ENCODE measurements around the gene AZU1.

Gene AZU1

DNA sequence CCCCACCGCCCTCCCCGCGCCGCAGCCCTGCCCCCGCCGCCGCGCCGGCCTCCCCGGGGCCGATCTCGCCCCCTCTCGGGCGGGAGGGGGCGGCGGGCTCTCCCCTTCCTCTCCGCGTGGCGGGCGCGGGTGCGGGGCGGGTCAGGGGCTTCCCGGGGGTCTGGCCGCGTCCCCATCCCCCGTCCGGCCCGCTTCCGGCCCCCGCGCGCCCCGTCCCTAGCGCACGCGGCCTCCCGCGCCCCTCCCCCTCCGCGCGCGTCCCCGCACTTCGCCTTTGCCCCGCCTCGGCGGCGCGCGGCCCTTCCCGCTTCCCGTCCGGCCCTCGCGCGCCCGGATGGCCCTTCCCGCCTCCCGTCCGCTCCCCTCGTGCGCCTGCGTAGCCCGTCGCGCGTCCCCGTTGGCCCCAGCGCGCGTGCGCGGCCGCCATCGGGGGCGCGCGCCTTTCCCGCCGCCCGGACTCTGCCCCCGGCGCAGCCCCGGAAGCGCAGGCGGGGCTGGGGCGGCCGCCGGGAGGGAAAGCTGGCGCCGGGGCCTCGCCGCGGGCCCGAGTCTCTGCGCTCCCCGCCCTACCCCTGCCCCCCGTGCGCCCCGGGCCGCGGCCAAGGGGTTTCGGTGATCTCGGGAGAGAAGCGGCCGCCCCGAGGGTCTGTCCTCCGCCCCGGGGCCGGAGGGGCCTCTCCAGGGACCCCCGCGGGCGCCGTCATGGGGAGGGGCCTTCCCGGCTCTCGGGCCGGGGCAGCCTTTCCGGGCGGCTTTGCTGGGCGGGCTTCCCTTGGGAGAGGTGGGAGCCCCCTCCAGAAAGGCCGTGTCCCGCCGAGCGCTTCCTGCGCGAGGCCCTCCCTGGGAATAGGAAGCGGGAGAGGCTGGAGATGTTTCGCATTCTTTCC lies 29.9 kb upstream of the AZU1 start:
- peak; percentile 80 for DNase-seq

DNA sequence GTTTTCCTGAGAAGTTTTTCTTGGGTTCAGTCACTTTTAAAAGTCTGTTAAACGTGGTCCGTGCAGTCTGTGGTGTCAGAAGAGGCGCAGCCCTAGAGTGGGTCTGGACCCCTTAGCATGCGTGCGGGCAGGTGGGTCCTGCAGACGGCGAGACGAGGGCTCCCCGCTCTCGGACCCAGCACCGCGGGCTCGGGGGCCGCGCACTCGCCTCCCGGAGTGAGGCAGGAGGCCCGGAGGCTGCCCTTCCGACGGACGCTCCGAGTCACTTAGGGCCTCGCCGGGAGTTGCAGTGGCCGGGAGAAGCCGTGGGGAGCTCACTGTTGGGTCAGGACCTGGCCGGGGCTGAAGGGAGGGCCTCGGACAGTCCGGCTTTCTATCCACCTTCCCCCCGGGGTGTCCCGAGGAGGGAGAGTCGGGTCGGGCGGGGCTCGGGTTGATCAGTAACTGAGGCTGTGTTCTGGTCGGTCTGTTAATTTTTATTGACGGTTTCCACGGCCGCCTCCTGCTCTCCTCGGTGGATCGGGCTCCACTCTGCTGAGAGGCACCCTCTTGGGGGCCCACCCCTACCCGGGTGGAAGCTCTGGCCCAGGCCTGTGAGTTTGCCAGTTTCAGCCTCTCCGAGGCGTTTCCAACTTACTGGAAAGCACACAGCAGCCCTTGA lies 29.1 kb upstream of the AZU1 start:
- no peak for DNase-seq

DNA sequence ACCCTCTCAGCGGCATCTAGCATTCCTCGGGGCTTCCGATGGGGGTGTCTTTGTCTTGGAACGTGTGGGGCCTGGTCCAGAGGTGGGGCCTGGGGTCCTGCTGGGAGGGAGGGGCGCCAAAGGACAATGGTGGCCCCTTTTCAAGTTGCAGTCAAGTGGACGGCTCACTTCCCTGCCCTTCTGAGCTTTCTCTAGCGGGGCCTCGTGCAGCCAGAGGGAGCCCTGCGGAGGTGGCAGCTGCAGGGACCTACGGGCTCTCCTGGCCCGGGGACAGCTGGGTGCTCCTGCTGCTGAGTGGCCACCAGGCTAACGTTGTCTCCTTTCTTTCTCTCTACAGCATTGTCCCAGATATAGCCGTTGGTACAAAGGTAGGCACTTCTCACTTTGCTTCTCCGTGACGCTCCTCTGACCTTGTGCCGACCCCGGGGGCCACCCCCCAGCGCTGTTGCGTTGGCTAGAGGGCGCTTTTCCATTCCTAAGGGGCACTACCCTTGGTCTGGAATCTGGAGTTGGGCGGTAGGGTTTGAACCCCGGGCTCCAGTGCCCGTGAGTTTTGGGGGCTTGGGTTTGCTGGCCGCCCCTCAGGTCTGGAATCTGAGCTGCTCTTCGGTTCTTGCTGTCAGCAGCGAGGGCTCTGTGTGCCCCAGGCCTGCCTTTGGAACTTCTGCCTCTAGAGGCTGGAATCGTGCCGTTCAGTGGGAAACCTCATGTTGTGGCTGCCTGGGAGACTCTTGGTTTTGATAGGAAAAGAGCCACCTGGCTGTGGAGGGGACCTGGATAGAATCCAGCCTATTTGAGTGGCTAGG lies 28.4 kb upstream of the AZU1 start:
- no peak for DNase-seq

DNA sequence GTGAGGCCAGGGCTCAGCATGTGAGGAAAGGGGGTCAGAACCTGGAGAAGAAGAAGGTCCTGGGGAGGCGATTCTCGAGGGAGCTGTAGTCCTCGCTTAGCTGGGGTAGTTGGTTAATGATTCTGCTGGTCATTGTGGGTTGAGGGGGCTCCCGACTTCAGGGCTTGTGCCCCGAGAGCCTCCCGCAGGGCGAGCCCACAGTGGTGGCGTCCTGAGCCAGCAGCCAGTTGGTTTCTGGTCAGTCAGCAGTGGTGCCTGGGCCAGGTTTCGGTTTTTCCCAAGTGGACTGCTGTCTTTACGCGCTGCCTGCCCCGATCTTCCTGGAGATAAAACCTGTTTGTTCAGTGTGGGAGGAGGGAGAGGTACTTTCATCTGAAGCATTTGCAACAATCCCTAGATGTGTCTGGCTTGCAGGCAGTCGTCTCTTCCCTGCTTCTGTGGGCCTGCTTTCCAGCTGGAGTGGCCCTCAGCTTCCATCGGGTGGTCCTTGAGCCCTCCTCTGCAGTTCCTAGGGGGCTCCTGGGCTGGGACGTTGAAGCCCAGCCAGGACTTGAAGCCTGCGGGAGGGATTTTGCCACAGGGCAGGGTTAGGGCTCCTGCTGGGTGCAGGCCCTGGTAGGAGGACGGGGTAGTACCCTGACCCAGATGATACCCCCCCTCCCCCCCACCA lies 27.1 kb upstream of the AZU1 start:
- no peak for DNase-seq

DNA sequence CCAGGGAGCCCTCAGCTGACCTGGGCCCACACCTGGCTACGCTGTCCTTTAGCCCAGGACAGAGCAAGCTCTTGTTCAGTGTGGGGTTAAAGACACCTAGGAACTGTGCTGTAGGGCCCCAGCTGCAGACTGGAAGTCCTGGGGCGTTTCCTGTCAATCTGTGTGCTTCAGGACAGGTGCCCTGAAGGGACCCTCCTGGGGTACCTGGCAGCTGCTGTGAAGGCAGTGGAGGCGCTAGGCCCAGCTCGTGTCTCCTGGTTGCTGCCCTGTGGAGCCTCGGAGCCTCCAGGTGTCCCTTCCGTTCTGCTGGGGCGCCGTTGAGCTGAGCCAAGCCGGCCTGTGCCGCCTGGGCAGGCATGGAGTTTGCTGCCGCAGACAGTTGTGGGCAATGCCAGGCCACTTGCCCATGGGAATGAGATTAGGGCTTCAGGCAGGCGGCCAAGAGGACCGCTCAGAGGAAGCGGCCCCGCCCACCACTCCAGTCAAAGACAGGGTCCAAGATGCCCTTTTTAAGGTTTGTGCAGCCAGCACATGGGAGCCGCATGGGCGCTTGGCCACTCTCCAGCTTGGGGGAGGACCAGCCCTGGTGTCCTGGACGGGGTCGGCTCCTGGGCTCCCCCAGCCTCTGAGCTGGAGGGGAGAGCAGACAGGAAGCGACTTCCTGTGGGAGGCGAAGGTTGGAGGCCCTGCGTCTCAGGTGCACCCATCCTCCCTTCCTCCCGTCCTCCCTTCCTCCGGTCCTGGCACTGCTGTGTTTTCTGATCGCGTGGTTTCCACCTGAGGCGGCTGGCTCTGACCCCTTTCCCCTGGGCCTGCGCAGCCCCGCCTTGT lies 26.4 kb upstream of the AZU1 start:
- no peak for DNase-seq

DNA sequence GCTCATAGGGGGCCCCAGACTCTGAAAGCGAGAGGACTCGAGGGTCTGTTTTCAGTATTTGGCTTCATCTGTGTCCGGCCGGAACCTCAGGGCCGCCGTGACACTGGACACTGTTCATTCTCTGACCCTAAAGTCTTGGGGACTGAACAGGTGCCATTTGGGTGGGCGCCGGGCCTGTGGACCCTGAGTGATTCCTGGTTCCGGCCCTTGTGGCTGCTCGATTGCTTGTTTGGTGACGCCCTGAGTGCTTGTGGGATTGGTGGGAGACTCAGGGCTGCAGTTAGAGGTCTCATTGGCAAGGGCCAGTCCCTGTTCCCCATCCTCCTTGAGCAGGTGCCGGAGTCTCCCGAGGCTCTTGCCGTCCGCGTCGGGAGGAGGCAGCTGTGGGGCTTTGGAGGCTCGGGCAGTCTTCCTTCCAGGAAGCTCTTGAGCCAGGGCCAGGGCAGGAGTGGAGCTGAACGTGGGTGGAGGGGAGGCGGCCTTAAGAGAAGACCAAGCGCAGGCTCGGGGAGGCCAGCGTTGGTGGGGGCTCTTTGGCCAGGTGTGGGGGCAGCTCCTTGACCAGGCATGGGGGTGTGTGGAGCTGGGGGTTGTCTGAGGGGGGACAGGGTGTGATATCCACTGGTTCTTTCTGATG lies 25.7 kb upstream of the AZU1 start:
- no peak for DNase-seq

DNA sequence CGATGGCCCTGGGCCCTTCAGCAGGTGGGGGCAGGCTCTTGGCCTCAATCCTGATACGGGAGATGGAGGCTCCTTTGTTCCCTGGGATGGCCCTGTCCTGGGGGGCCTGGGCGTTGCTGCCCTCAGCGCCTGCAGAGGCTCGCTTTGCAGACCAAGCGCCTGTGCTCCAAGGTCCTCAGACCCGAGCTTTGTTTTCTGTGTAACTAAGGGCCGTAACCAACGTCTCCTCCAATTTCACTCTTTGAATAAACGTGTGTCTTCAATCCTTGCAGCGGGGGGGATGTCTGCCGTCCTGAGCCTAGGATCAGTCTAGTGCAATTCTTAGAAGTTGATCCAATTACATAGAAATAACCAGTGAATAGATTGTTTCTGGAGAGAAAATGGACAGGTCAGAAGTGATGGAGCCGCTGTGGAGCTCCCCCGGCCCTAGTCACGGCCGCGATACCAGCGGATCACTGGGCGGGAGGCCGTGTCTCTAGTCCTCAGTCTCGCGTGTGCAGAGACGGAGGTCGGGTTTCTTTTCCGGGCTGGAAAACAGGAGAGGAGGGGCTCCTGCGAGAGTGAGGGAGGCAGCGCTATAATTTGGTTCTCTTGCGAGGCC lies 25.0 kb upstream of the AZU1 start:
- DNase-seq: no peak

DNA sequence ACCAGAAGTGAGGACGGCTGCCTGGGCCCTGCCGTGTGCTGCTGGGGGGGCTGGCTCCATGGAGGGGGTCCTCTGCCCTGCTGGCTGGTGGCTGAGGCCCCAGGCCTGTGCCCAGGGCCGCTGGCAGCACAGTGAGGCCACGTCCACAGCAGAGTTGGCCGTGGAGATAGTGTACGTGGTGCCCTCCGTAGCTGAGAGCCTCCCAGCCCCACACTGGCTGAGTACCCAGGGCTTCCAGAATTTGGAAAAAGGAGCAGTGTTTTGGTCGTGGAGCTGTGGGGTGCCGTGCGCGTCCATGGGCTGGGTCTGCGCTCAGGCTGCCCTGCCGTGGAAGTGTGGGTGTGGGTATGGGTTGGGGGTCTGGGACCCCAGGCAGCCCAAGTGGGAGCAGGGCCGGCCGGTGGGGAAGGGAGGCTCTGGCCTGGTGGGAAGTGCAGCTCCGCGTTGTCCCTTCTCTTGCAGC lies 24.5 kb upstream of the AZU1 start:
- no peak for DNase-seq

DNA sequence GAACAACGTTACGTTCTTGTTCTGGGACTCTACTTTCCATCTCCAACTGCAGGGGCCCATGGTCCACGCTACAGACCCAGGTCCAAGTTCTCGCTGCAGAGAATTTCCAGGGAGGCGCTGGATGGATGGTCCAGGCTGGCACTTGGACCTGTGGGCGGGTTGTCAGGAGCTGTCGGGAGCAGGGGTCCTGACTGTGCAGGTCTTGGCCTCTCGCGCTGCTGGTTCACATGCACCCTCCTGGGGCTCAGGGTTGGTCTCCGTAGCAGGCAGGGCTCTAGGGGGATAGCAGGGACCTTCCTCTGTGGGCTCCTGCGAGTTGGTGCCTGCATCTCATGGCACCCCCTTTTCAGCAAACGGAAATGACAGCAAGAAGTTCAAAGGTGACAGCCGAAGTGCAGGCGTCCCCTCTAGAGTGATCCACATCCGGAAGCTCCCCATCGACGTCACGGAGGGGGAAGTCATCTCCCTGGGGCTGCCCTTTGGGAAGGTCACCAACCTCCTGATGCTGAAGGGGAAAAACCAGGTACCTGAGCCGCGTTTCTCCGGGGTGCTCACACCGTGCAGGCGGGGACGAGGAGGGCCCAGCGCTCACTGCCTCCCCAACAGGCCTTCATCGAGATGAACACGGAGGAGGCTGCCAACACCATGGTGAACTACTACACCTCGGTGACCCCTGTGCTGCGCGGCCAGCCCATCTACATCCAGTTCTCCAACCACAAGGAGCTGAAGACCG lies 23.8 kb upstream of the AZU1 start:
- no peak for DNase-seq

DNA sequence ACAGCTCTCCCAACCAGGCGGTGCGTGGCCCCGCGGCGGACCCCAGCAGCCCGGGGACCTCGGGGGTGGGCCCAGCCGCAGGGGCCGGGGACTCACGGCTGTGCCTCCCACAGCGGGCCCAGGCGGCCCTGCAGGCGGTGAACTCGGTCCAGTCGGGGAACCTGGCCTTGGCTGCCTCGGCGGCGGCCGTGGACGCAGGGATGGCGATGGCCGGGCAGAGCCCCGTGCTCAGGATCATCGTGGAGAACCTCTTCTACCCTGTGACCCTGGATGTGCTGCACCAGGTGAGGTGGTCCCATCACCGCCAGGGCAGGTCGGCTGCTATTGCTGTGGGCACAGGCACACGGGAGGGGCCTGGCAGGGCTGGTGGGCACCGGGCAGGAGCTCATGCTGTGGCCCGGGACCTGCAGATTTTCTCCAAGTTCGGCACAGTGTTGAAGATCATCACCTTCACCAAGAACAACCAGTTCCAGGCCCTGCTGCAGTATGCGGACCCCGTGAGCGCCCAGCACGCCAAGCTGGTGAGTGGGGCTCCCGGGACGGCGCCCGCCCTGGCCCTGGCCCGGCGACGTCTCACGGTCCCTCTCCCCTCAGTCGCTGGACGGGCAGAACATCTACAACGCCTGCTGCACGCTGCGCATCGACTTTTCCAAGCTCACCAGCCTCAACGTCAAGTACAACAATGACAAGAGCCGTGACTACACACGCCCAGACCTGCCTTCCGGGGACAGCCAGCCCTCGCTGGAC lies 23.0 kb upstream of the AZU1 start:
- DNase-seq: no peak

DNA sequence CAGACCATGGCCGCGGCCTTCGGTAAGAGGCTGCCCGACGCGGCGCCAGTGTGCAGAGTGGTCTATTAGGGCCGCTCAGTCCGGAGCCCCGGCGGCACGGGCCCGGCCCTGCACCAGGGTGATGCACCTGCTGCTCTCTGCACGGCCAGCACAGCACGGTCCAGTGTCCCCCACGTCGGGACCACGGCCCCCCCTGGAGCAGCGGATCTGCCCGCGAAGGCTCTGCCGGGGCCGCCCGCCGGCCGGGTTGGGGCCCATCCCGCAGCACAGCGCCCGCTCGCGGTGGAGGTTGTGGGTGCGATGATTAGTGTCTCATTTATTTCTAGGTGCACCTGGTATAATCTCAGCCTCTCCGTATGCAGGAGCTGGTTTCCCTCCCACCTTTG lies 22.5 kb upstream of the AZU1 start:
- DNase-seq: no peak

DNA sequence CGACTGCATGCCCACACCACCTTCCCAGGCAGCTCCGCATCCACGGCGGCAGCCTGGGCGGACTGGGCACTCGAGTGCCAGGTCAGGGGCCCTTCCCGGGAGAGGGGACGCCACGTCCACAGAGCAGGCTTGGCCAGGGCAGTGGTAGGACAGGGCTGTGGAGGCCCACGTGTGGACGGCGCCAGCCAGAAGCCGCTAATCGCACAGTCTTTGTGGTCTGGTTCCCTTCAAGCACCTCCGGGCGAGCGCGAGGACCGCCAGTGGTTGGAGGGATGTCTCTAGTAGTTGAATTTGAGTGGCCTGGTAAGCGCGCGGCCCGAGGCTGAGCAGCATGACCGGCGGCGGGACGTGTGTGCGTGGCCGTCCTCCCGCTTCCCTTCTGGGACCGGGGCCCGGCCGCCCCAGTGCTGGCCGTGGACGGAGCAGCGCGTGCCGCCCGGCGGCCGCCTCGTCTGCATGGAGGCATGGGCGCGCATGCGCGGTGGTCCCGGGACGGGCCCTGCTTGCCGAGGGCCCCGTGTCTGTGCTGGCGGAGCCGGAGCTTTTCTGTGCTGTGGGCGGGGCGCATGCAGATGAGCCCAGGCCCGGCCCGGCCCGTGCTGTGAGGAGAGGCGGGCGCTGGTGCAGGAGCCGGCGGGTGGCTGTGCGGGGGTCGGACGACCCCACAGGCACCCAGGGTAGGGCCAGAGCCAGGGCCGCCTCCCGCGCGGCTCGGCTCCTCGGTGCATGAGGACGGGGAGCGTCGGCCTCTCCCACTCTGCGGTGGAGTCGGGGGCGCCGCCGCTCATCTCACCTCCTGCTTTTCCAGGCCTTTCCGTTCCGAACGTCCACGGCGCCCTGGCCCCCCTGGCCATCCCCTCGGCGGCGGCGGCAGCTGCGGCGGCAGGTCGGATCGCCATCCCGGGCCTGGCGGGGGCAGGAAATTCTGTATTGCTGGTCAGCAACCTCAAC lies 21.8 kb upstream of the AZU1 start:
- DNase-seq: no peak

DNA sequence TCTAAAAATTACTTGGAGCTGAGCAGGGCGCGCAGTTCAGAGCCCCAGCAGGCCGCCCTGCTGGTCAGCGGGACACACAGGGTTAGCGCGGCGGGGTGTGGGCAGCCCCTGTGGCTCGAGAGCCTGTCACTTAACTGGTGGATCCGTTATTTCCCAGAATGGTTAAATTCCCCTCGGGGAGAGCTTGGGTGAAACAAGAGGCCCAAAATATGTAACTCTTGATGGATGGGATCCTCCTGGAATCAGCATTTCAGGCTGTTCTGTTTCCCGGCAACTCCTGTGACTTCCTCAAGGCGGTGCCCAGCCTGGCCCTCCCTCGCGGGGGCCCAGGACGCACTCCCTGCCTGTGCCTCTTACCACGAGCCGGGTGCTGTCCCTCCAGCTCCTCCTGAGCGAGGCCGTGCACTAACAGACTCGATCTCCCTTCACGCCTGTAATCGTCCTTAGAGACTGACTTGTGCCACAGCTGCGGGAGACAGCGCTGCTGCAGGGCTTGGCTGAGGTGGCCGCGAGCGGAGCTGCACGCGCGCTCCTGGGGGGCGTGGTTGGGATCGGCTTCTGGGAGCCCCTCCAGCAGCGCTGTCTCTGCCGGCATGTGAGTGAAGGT lies 20.7 kb upstream of the AZU1 start:
- no peak for DNase-seq

DNA sequence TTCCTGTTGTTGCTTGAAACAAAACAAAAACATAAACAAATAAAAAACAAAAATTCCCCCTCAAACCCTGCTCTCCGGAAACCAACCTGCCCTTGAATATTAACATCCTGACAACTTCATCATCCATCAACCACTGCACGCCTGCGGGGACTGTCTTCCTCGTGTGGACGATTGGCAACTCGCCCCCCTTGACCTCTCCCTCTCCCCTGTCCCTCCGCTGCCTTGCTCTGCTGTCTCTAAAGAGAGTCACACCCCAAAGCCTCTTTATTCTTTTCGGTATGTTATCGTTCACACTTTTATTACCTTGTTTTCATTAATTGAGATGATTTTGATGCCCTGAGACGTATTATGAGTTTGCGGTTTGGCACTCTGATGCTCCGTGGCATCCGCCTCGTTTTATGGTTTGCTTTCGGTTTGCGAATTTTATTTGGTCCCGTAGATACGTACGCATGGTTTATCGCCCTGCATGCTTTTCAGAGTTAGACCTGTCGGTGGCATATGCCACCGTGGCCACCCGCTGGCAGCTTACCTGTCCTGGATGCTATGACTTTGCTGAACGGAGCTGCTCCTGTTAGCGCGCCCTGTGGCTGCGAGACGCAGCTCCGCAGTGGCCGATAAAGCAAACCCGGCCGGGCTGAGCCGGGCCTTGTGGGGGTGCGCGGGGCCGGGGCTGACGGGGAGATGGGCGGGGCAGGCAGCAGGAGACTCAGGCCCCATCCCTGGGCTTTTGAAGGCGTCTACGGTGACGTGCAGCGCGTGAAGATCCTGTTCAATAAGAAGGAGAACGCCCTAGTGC lies 19.8 kb upstream of the AZU1 start:
- DNase-seq: no peak

DNA sequence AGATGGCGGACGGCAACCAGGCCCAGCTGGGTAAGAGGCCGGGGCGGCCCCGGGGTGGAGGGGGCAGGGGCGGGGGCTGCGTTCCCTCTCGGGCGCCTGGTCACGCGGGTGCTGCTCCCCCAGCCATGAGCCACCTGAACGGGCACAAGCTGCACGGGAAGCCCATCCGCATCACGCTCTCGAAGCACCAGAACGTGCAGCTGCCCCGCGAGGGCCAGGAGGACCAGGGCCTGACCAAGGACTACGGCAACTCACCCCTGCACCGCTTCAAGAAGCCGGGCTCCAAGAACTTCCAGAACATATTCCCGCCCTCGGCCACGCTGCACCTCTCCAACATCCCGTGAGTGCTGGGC lies 19.2 kb upstream of the AZU1 start:
- no peak for DNase-seq

DNA sequence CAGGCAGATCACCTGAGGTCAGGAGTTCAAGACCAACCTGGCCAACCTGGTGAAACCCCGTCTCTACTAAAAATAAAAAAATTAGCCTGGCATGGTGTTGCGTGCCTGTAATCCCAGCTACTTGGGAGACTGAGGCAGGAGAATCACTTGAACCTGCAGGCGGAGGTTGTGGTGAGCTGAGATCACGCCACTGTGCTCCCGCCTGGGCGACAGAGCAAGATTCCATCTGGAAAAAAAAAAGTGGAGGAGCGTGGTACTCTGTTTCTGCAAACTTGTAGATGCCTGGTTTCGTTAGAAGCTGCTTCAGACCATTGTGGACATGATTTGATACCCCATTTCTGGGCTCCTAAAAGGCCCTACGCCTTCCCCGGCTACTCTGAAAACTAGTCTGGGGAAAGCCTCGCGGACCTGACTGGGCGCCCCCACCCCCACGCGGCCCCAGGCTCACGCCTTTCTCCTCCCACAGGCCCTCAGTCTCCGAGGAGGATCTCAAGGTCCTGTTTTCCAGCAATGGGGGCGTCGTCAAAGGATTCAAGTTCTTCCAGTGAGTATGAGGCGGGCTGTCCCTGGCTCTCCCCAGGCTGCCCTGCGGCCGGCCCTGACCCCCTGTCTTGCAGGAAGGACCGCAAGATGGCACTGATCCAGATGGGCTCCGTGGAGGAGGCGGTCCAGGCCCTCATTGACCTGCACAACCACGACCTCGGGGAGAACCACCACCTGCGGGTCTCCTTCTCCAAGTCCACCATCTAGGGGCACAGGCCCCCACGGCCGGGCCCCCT lies 17.4 kb upstream of the AZU1 start:
- no peak for DNase-seq
